ENCODE data around the gene MKRN3. TPM values are rescaled to one million over a fixed set of nuclear protein-coding genes. Genes with fewer than 3 reads are reported as not detected.
"Not testable (repeated sequence)": the region's sequence is repeated elsewhere in the genome, so short reads cannot be mapped to it uniquely, and the experiment has no call there.

Gene MKRN3
- total RNA-seq, 2 experiments from 2014 or later, result 2.6 to 3.1 TPM

GRCh38 chr15:23594252-23594770 lies 28.8 kb downstream of the MKRN3 start:
- no peaks in the 10 kb centered on the region for H3K4me1 ChIP-seq (ENCODE audit: insufficient read depth, low read length)
- H3K27ac Mint-ChIP-seq, result no peak overlapping the region
- no peaks in the 10 kb centered on the region for H3K36me3 ChIP-seq (ENCODE audit: insufficient read depth, low read length)
- no peaks in the 10 kb centered on the region for H3K4me1 Mint-ChIP-seq (ENCODE audit: low read depth)
- intact Hi-C loops (cut with DNase I, micrococcal nuclease), result no loop called here
- no peak for DNase-seq
- H3K27me3 Mint-ChIP-seq, result no peaks in the 10 kb centered on the region
- POLR2A ChIA-PET, result no interaction called here
- no peak for TF ChIP-seq CTCF (IDR thresholded peaks at IDR 0.05)
- H3K27me3 ChIP-seq (ENCODE audit: control insufficient read depth in 1 of 2, insufficient read depth in 2 of 2, low read length in 2 of 2), result no peaks in the 10 kb centered on the region
- CTCF ChIA-PET, result no interaction called here
- H3K27ac ChIP-seq (ENCODE audit: low read depth in 1 of 2, low read length in 2 of 2), result no peak overlapping the region
- H3K4me3 ChIP-seq (ENCODE audit: low read length), result no peak overlapping the region
- H3K36me3 Mint-ChIP-seq (ENCODE audit: low read depth), result no peaks in the 10 kb centered on the region
- H3K9me3 ChIP-seq (ENCODE audit: control insufficient read depth in 1 of 2, insufficient read depth in 1 of 2, low read length in 2 of 2), result no peaks in the 10 kb centered on the region
- H3K9me3 Mint-ChIP-seq, result no peaks in the 10 kb centered on the region
- ATAC-seq (ENCODE audit: poor library complexity), result no peak
- H3K4me3 Mint-ChIP-seq, result no peak overlapping the region

DNA sequence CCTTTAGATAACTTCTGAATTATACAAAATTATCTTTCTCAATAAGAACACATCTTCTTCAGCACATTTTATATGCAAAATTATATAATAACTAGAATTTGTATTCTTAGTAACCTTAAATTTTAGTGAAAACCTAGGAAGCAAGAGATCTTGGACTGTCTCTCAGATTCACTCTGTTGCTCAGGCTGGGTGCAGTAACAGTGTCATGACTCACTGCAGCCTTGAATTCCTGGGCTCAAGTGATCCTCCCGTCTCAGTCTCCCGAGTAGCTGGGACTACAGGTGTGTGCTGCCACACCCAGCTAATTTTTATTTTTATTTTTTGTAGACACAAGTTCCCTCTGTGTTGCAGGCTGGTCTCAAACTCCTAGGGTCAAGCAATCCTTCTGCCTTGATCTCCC lies 29.9 kb downstream of the MKRN3 start:
- ATAC-seq (ENCODE audit: poor library complexity) (no peak), DNase-seq (no peak)
- Mint-ChIP-seq H3K36me3 (ENCODE audit: low read depth) (no peaks in the 10 kb centered on the region), H3K27ac (no peak overlapping the region), H3K9me3 (no peaks in the 10 kb centered on the region), H3K4me3 (no peak overlapping the region), H3K4me1 (ENCODE audit: low read depth) (no peaks in the 10 kb centered on the region), H3K27me3 (no peaks in the 10 kb centered on the region)
- intact Hi-C loops (cut with DNase I, micrococcal nuclease), result no loop called here
- ChIA-PET CTCF (no interaction called here), POLR2A (no interaction called here)
- Histone ChIP-seq H3K4me1 (ENCODE audit: insufficient read depth, low read length) (no peaks in the 10 kb centered on the region), H3K36me3 (ENCODE audit: insufficient read depth, low read length) (no peaks in the 10 kb centered on the region), H3K27me3 (ENCODE audit: control insufficient read depth in 1 of 2, insufficient read depth in 2 of 2, low read length in 2 of 2) (no peaks in the 10 kb centered on the region), H3K4me3 (ENCODE audit: low read length) (no peak overlapping the region), H3K9me3 (ENCODE audit: control insufficient read depth in 1 of 2, insufficient read depth in 1 of 2, low read length in 2 of 2) (no peaks in the 10 kb centered on the region), H3K27ac (ENCODE audit: low read depth in 1 of 2, low read length in 2 of 2) (no peak overlapping the region)
- no peak for TF ChIP-seq CTCF (IDR thresholded peaks at IDR 0.05)

- no peak overlapping the region for H3K4me3 ChIP-seq (ENCODE audit: low read length)
- Mint-ChIP-seq H3K4me3 (no peak overlapping the region), H3K27me3 (no peaks in the 10 kb centered on the region), H3K36me3 (ENCODE audit: low read depth) (no peaks in the 10 kb centered on the region), H3K27ac (no peak overlapping the region), H3K9me3 (peaks cover 2% of the 10 kb centered on the region), H3K4me1 (ENCODE audit: low read depth) (no peaks in the 10 kb centered on the region)
- no peaks in the 10 kb centered on the region for H3K36me3 ChIP-seq (ENCODE audit: insufficient read depth, low read length)
- TF ChIP-seq CTCF (IDR thresholded peaks at IDR 0.05), result no peak
- no peaks in the 10 kb centered on the region for H3K4me1 ChIP-seq (ENCODE audit: insufficient read depth, low read length)
- H3K9me3 ChIP-seq (ENCODE audit: control insufficient read depth in 1 of 2, insufficient read depth in 1 of 2, low read length in 2 of 2), result no peaks in the 10 kb centered on the region
- H3K27me3 ChIP-seq (ENCODE audit: control insufficient read depth in 1 of 2, insufficient read depth in 2 of 2, low read length in 2 of 2), result no peaks in the 10 kb centered on the region
- intact Hi-C loops (cut with DNase I, micrococcal nuclease), result no loop called here
- POLR2A ChIA-PET, result no interaction called here
- H3K27ac ChIP-seq (ENCODE audit: low read depth in 1 of 2, low read length in 2 of 2), result no peak overlapping the region
- CTCF ChIA-PET, result no interaction called here
- no peak for ATAC-seq (ENCODE audit: poor library complexity)
- DNase-seq, result no peak
Observed at GRCh38 chr15:23596736-23597135, 31.3 kb downstream of the MKRN3 start.

GRCh38 chr15:23597278-23597677 lies 31.8 kb downstream of the MKRN3 start:
- POLR2A ChIA-PET; H3K4me1 Mint-ChIP-seq (ENCODE audit: low read depth); H3K4me1 ChIP-seq (ENCODE audit: insufficient read depth, low read length); CTCF ChIA-PET; H3K27me3 ChIP-seq (ENCODE audit: control insufficient read depth in 1 of 2, insufficient read depth in 2 of 2, low read length in 2 of 2); H3K27ac Mint-ChIP-seq; DNase-seq; H3K4me3 Mint-ChIP-seq; H3K9me3 ChIP-seq (ENCODE audit: control insufficient read depth in 1 of 2, insufficient read depth in 1 of 2, low read length in 2 of 2); H3K4me3 ChIP-seq (ENCODE audit: low read length); intact Hi-C loops (cut with DNase I, micrococcal nuclease); ATAC-seq (ENCODE audit: poor library complexity); H3K36me3 Mint-ChIP-seq (ENCODE audit: low read depth); H3K27me3 Mint-ChIP-seq; H3K9me3 Mint-ChIP-seq; H3K36me3 ChIP-seq (ENCODE audit: insufficient read depth, low read length); H3K27ac ChIP-seq (ENCODE audit: low read depth in 1 of 2, low read length in 2 of 2): not testable (repeated sequence)
